Chondrocyte (in vitro differentiated cells): ENCODE results near the gene PRKAG2. TPM values are rescaled to one million over a fixed set of nuclear protein-coding genes. Genes with fewer than 3 reads are reported as not detected.

Experiments
- DNase-seq: peaks from one replicate; pipeline ENCODE4 v3.0.0; 2021; ENCODE audit warnings: mixed read lengths, low spot score
- H3K27ac Mint-ChIP-seq: one replicate; pipeline ENCODE4 v1.8.0; 2021; ENCODE audit warnings: mild to moderate bottlenecking, moderate library complexity, mixed read lengths; ENCODE audit not compliant: unreplicated experiment
- H3K27me3 Mint-ChIP-seq: 2 replicates; pipeline ENCODE4 v1.8.0; 2021; ENCODE audit warnings: low read depth, mixed read lengths
- H3K36me3 Mint-ChIP-seq: 2 replicates; pipeline ENCODE4 v1.8.0; 2021; ENCODE audit warnings: low read depth, mixed read lengths
- H3K4me1 Mint-ChIP-seq: 2 replicates; pipeline ENCODE4 v1.8.0; 2021; ENCODE audit warnings: low read depth, mild to moderate bottlenecking, mixed read lengths
- H3K4me3 Mint-ChIP-seq: one replicate; pipeline ENCODE4 v1.8.0; 2021; ENCODE audit warnings: mild to moderate bottlenecking, moderate library complexity, mixed read lengths; ENCODE audit not compliant: unreplicated experiment
- H3K9me3 Mint-ChIP-seq: 2 replicates; pipeline ENCODE4 v1.8.0; 2021; ENCODE audit warnings: low read depth, mixed read lengths
- CTCF ChIP-seq: fragments of 200-600 bp; sonication (generic); IDR thresholded peaks from 2 replicates; pipeline ENCODE4 v1.5.0; 2021; ENCODE audit warnings: antibody characterized with exemption, mild to moderate bottlenecking, moderate library complexity
- total RNA-seq: library from RNA; stranded (reverse); gene quantifications from 3 replicates; pipeline ENCODE4 v1.2.1, GENCODE V29; 2021

Gene PRKAG2
- total RNA-seq, 1 donor from 2014 or later = 35.4 TPM

GRCh38 chr7:151755131-151755801 lies 121.6 kb downstream of the PRKAG2 start:
- no peak for TF ChIP-seq CTCF
- H3K4me3 Mint-ChIP-seq = no peak overlapping the region
- H3K27ac Mint-ChIP-seq = peak overlapping the region; percentile 94
- peaks cover 7% of the 10 kb centered on the region for H3K9me3 Mint-ChIP-seq
- no peaks in the 10 kb centered on the region for H3K36me3 Mint-ChIP-seq
- no peaks in the 10 kb centered on the region for H3K27me3 Mint-ChIP-seq
- peaks cover 68% of the 10 kb centered on the region for H3K4me1 Mint-ChIP-seq
- DNase-seq = peak; percentile 74

GRCh38 chr7:151754688-151755130 lies 122.2 kb downstream of the PRKAG2 start:
- no peak overlapping the region for H3K4me3 Mint-ChIP-seq
- H3K9me3 Mint-ChIP-seq = peaks cover 7% of the 10 kb centered on the region
- H3K27ac Mint-ChIP-seq = peak overlapping the region; percentile 94
- DNase-seq = peak; percentile 75
- H3K27me3 Mint-ChIP-seq = no peaks in the 10 kb centered on the region
- no peaks in the 10 kb centered on the region for H3K36me3 Mint-ChIP-seq
- TF ChIP-seq CTCF = no peak
- H3K4me1 Mint-ChIP-seq = peaks cover 68% of the 10 kb centered on the region

- Mint-ChIP-seq H3K27ac (peak overlapping the region; percentile 94), H3K27me3 (no peaks in the 10 kb centered on the region), H3K4me1 (peaks cover 64% of the 10 kb centered on the region), H3K36me3 (no peaks in the 10 kb centered on the region), H3K9me3 (peaks cover 7% of the 10 kb centered on the region), H3K4me3 (no peak overlapping the region)
- peak; percentile 98 for TF ChIP-seq CTCF
- peak; percentile 91 for DNase-seq
Measured at GRCh38 chr7:151754142-151754590, 122.7 kb downstream of the PRKAG2 start.

GRCh38 chr7:151752816-151753595 lies 123.9 kb downstream of the PRKAG2 start:
- Mint-ChIP-seq H3K27me3 (no peaks in the 10 kb centered on the region), H3K27ac (peak overlapping the region; percentile 61), H3K4me3 (no peak overlapping the region), H3K4me1 (peaks cover 53% of the 10 kb centered on the region), H3K9me3 (peaks cover 7% of the 10 kb centered on the region), H3K36me3 (no peaks in the 10 kb centered on the region)
- DNase-seq = peak; percentile 86
- TF ChIP-seq CTCF = no peak

GRCh38 chr7:151752037-151752436 lies 124.9 kb downstream of the PRKAG2 start:
- peaks cover 49% of the 10 kb centered on the region for H3K4me1 Mint-ChIP-seq

More at GRCh38 chr7:151752037-151752436, 124.9 kb downstream of the PRKAG2 start:
- no peak for TF ChIP-seq CTCF
- Mint-ChIP-seq H3K27ac (no peak overlapping the region), H3K27me3 (no peaks in the 10 kb centered on the region), H3K4me3 (no peak overlapping the region), H3K9me3 (peaks cover 7% of the 10 kb centered on the region), H3K36me3 (no peaks in the 10 kb centered on the region)
- peak; percentile 12 for DNase-seq
